HG03342 (cell line): ENCODE data around the gene GPR157.

Experiments
- ATAC-seq: cut with Tn5 transposase; IDR thresholded peaks from one replicate; pipeline ENCODE4 v1.9.1; 2021; ENCODE audit warnings: mild to moderate bottlenecking, moderate library complexity; ENCODE audit not compliant: unreplicated experiment

GPR157 gene

DNA sequence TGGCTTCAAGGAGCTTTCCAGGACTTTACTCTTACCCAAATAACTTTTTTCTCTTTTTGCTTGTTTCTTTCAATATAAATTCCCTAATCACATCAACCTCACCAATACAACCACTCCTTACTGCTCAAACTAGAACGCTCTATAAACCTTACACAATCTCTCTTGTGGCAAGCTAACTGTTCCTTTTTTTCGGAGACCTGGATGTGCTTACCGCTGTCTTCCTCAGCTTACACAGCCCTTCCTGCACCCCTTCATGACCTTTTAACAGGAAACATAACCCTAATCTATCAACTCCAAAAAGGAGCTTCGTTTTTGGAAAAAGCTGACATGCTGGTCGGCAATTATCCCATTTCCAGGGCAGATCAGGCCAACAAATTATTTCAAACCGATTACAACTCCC, 35.3 kb downstream of the GPR157 start:
- ATAC-seq = no peak

DNA sequence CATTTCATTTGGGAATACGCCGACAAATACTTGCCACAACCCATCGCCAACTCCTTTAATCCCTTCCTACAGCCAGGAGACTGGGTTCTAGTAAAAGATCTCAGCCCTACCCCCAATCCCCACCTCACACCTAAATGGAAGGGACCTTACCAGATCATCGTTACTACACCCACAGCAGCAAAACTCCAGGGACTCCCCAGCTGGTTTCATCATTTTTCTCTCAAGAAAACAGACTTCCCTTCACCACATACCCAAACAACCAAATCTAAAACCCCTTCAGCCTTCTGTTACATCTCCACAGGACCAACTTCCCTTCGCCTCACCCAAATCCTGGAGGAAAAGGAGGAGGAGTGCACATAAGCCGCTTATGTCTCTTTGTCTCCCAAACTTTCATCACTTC, 35.8 kb downstream of the GPR157 start:
- ATAC-seq = no peak

DNA sequence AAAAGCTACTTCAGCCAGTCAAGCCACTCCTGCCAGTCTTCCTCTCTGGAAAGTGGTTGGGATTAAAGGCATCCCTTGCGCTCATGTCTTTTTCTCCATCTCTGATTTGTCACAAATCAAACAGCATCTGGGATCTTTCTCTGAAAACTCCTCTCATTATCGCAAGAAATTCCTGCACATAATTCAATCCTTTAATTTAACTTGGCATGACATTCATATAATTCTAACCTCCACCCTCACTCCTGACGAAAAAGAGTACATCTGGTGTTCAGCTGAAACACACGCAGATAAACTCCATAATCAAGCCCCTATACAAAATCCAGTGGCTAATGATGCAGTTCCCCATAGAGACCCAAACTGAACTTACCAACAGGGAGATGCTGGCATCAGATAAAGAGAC, 40.1 kb downstream of the GPR157 start:
- ATAC-seq = no peak

DNA sequence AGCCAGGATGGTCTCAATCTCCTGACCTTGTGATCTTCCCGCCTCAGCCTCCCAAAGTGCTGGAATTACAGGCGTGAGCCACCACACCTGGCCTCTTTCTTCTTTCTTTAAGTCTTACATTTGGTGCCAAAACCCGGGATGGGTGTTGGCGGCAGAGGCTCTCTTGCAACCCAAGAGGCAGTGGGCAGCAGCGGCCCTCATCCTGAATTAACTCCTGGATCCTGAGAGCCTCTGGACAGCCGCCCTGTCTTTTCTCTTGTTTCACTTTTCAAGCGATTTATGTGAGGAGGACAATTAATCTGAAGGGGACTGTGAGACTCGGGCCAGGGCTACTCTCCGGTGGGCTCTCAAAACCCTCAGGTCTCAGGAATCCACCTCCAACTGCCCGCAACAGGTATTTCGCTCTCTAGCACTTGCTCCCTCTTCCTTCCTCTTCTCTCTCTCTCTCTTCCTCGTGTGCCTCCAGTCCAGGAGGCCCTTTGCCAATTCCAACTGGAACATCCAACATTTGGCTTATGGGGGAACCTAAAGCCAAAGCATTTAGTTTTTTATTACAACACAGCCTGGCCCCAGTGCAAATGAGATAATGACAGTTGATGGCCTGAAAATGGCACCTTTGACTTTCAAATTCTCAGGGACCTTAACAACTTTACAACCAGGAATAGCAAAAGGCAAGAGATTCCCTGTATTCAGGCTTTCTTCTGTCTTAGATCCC, 41.3 kb downstream of the GPR157 start:
- ATAC-seq = no peak

DNA sequence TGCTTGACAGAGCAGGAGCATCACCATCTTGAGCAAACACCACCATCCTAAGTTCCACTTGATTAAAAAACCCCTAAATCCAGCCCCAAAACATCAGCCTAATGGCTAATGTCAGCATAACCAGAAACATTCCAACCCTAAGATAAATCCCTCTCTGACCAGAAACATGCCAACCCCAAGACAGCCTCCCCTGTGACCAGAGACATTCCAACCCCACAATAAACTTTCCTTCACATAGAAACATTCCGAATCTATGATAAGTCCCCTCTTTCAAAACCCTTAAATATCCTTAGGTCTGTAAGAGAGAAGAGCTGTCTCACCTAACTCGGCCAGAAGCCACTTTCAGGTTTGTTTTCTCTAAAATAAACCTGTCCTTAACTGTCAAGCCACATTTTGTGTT, 42.1 kb downstream of the GPR157 start:
- no peak for ATAC-seq

DNA sequence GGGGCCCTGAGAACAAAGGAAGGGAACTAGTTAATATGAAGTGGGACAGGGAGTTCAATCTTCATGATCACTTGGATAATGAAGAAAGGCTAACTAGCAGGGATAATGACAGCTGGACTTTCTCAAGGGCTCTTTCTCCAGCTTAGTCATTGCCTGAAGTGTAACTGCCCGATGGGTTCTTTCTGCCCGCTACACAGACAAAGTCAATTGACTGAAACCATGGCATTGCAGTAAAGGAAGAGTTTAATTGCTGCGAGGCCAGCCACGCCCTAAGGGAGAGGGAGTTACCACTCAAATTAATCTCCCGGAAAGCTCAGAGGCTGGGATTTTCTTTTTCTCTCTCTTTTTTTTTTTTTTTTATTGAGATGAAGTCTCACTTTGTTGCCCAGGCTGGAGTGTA, 42.9 kb downstream of the GPR157 start:
- ATAC-seq = no peak

DNA sequence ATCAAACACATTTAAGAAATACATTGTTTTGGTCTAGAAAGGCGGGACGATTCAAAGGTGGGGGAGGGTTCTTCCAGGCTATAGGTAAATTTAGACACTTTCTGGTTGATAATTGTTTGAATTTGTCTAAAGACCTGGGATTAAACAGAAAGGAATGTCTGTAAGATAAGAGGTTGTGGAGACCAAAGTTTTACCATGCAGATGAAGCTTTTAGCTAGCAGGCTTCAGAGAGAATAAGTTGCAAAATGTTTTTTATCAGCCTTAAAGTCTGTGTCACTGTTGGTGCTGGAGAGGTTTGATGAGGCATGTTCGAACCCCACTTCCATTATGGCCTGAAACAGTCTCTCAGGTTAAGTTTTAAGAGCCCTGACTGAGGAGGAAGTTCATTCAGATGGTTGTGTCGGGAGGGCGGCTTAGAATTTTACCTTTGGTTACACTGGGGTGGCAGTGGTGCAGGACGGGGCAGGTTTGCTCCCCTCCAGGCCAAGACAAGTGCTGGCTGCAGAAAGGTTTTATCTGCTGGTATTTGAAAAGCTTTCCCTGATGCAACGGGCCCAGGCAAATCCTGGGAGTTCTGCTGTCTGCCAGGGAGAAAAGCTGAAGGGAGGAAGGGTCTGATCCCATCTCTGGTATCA, 43.5 kb downstream of the GPR157 start:
- no peak for ATAC-seq

DNA sequence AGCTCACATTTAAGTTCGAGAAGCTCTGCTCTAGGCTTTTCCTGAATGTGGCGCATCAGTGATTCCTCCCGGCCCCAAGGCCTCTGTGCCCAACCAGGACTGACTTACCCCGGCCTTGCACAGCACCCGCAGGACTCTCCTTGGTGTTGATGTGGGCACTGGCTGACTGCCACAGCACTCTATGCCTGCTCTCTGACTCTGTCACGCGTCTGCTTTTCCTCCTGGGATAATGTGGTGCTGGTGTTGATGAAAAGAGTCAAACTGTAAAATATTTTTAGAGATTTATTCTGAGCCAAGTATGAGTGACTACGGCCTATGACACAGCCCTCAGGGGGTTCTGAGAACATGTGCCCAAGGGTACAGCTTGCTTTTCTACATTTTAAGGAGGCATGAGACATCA, 44.0 kb downstream of the GPR157 start:
- ATAC-seq = no peak

DNA sequence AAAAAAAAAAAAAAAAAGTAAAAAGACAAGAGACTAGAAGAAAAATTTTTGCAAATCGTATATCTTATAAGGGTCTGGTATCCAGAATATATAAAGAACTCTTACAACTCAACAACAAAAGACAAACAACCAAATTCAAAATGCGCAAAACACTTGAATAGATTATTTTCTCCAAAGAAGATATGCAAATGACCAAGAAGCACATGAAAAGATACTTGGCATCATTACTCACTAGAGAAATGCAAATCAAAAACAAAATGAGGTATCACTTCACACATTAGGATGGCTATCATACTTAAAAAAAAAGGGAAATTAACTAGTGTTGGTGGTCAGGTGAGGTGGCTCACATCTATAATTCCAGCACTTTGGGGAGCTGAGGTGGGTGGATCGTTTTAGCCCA, 47.4 kb downstream of the GPR157 start:
- ATAC-seq = no peak

DNA sequence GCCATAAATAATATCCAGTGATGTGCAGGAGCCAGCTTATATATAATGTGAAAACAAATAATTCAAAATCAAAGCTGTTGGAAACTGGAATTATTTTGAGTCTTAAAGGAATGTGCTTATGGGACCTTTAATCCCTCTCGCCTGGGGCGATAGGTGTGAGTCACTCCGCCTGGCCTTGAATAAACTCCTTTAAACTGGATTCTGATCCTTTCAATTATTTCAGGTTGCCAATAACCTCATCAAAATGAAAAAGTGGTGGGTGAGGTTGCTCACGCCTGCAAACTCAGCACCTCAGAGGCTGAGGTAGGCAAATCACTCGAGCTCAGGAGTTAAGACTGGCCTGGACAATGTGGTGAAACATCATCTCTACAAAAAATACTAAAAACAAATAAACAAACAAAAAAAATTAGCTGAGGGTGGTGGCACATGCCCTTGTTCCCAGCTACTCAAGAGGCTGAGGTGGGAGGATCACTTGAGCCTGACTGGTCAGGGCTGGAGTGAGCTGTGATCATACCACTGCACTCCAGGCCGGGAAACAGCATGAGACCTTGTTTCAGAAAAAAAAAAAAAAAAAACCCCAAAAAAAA, 48.1 kb downstream of the GPR157 start:
- ATAC-seq = no peak

DNA sequence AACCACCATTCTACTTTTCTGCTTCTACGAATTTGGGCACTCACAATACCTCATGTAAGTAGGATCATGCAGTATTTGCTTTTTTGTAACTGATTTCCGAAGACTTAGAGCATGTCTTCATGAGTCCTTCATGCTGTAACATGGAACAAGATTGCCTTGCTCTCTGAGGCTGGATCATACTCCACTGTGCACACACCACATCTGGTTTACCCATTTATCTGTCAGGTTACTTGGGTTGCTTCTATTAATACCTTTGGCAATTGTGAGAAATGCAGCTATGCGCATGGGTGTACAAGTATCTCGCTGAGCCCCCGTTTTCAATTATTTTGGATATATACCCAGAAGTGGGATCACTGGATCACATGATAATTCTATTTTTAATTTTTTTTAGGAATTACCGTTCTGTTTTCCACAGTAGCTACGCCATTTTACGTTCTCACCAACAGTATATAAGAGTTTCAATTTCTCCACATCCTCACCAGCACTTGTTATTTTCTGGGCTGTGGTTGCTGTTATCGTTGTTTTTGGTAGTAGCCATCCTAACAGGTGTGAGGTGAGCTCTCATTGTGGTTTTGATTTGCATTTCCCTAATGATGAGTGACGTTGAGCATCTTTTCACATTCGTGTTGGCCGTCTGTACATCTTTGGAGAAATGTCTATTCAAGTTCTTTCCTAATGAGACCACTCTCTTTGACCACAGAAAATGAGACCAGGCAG, 48.8 kb downstream of the GPR157 start:
- peak; percentile 40 for ATAC-seq

DNA sequence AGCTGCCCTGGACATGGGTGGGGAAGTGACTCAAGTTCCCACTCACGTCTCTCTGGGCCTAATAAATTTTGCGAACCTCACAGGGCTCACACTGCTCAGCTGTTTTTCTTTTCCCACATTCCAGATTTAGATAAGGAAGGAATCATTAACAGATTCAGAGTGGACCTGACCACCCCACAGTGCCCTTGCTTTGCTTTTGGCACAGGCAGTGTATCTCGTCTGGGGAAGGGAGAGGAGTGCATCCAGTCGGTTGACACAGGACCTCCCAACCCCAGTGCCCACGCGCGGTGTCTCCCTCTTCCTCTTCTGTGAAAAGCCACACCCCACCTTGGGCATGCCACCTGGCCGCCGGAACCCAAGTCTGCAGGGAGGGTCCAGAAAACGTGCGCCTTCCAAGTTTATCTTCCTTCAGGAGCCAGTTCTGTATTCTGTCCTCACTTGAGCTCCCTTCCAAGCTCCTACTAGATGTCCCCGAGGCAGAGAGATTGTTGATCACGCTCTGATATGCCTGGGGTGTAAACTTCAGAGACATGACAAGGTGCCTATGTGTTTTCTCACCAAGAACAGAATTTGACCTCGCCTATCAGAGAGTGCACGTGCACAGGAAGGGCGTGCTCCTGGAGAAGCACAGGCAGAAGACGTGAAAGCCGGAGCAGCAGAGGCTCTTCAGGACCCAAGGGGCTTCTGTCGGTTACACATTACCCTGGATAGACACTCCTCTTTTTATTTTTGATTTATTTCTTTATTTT, 50.0 kb downstream of the GPR157 start:
- no peak for ATAC-seq

DNA sequence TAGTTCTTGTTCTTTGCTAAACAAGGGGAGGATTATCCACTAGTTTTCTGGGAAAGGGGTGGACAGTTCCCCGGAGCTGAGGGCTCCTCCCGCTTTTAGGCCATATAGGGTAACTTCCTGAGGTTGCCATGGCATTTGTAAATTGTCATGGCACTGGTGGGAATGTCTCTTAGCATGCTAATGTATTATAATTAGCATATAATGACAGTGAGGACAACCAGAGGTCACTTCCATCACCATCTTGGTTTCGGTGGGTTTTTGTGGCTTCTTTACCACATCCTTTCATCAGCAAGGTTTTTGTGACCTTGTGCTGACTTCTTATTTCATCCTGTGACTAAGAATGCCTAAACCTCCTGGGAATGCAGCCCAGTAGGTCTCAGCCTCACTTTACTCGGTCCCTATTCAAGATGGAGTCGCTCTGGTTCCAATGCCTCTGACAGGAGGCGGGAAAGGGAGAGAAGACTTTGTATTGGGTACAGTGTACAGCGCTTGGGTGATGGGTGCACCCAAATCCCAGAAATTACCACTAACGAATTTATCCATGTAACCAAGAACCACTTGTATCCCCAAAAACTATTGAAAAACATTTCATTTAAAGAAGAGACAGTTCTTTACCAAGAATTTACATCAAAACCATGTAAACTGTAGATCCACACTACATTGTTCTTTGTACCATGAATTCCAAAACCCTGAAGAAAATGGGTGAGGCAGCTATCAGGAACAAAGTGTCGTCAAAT, 50.7 kb downstream of the GPR157 start:
- ATAC-seq = peak; percentile 41

DNA sequence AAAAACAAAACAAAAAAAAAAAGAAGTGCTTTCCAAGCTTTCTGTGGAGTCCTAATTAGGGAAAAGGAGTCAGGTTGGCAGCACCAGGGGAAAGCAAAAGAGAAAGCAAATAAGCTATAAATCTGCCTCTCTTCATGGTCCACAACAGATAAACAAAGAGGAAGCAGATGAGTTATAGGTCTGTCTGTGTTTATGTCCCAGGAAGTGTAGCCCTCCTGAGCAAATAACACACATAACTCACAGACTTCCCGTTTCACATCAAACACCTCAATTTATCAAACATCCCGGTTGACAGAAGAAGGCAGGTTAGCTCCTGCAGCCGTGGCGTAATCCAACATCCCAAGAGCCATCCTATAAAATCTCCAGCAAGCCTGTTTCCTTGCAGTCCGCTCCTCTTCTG, 53.9 kb downstream of the GPR157 start:
- ATAC-seq = no peak

DNA sequence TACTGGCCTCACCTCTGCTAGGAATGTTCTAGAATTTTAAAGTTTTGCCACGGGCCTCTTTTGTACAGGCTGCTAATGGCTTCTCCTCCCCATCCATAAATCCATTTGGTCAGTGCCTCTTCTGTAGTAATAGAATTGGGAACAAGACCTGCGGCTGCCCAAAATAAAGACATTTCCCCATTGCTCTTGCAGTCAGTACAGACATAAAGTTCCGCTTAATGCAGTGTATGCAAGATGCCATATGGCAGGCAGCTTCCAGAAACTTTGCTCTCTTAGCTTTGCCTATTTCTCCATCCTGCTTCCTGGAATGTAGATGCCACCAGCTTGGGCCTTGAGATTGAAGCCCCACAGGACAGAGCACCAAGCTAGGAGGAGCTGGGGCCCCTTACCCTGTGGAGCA, 55.8 kb downstream of the GPR157 start:
- ATAC-seq = no peak

DNA sequence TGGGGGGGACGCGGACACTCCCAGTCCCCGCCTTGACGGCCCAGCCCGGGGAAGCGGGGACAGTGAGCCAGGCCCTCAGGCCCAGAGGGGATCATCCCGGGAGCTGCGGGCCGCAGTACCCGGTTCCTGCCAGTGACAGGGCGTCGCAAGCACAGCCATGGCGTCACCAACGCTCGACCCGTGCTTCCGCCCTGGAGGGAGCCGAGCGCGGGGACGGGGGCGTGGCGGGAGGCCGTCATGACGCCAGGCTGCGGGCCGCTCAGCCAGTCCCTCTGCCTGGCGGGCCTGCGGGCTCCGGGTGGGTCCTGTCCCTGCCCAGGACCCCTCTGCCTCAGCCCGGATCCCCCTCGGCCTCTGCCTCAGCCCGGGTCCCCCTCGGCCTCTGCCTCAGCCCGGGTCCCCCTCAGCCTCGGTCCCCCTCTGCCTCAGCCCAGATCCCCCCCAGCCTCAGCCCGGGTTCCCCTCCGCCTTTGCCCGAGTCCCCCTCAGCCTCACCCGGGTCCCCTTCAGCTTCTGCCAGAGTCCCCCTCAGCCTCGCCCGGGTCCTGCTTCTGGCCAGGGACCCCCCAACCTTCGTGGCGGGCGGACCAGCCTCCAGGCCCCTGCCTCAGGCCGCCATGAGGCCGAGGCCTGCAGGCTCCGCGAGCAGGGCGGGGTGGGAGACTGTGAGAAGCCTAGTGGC, 57.2 kb downstream of the GPR157 start:
- ATAC-seq = no peak

DNA sequence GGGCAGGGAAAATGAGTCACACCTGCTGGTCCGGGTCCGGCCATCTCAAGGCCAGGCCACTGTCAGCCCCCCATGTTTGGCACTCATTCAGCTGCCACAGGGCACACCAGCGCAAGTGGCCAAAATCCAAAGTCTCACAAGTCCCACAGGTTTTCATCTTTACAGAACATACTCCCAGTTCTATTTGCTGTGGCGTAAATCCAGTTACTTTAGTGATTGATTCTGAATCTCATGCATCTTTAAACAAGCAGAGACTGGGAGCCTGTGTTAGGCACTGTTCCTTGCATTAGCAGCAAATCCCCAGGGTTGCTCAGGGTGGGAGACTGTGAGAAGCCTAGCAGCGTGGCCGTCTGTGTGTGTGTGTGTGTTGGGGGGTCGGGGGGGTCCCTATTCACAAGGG, 58.4 kb downstream of the GPR157 start:
- no peak for ATAC-seq

DNA sequence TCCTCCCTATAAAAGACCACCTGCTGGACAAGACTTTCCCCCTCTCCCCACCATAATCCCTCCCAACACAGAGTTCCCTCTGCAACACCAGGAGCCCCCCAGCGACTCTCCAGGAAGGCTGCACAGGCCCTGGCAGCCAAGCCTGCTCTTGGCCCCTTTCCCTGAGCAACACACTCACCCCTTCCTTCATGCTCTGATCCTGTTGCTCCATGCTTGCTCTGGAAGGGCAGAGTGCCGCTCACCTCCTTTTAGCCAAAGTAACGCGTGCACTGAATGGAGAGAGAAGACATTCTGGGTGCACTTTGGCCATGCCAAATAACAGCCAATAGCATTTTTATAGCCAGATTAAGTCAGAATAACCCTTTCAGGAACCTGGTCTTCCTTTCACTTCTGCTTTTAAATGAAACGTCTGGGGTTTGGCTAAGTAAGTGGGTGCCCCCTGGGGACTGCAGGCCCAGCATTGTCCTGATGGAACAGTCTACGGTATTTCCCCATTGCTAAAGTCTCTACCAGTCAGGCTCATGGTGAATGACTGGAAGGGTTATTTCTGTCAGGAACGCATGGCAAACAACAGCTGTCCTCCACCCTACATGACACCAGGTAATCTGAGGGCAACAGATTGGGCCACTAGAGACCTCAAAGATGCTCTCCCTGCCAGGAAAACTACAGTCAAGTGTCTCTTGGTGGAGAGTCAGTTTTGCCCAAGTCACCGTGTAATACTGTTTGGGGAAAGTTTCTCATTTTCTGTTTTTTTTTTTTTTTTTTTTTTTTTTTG, 59.4 kb downstream of the GPR157 start, which contains the start of gene SLC2A5:
Gene SLC2A5, minus strand, starts transcription at position 310 of the 775 bp plus-strand sequence. Its CDS starts 99 bp downstream, at position 211.
- peak; percentile 85 for ATAC-seq

DNA sequence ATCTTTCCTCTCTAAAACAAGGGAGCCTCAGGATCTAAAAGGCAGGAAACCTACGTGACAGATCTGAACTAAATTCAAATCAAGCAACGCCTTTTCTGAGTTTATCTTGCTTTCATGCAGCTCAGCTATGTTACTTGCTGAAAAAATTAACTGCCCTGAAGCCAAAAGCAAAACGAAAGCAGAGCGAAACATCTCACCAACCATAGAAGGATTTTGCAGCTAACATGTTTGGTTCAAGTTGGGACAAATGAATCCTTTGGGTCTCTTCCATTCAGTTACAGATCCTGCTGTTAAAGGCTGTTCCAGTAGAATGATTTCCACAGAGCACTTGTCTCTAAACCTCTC, 59.9 kb downstream of the GPR157 start:
- ATAC-seq = no peak
